Right renal cortex interstitium (tissue), 3 donors: ENCODE results near the gene ZNF385A. TPM values are rescaled to one million over a fixed set of nuclear protein-coding genes. Genes with fewer than 3 reads are reported as not detected.
"Not testable (repeated sequence)": the region's sequence is repeated elsewhere in the genome, so short reads cannot be mapped to it uniquely, and the experiment has no call there.

ENCODE experiments used
- DNase-seq, 3 donors: peaks; one replicate each; pipeline ENCODE4 v3.0.0-alpha.2; 2013; ENCODE audit warnings: low read depth in 3 of 3, low spot score in 2 of 3
- polyA plus RNA-seq, 3 donors: library from polyadenylated mRNA; unstranded; fragments of 120-200 nt; gene quantifications; one replicate each; pipeline ENCODE4 v1.2.1, GENCODE V29; 2013; ENCODE audit not compliant: insufficient read length in 3 of 3

The ZNF385A gene
- polyA plus RNA-seq, 3 donors: 8.1 to 10.1 (median 8.6) TPM

GRCh38 chr12:54333420-54334034 lies 51.0 kb downstream of the ZNF385A start:
- DNase-seq: no peak

DNA sequence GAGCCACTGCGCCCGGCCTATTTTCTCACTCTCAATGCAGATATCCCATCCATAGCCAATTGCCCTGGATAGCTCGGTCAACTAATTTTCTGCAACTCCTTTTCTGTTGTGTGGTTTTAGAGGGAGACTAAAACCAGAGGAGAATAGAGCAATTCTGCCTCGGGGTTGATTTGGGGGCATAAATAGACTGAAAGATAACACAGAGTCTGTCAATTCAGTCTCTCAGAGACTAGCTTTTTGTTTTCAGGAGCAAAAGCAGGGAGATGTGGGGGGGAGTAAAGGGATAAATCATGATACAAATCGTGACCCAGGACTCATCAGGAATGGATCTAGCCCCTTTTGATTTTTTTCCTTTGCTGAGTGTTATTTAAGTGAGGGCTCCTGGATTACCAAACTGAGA lies 53.1 kb downstream of the ZNF385A start:
- no peak for DNase-seq

DNA sequence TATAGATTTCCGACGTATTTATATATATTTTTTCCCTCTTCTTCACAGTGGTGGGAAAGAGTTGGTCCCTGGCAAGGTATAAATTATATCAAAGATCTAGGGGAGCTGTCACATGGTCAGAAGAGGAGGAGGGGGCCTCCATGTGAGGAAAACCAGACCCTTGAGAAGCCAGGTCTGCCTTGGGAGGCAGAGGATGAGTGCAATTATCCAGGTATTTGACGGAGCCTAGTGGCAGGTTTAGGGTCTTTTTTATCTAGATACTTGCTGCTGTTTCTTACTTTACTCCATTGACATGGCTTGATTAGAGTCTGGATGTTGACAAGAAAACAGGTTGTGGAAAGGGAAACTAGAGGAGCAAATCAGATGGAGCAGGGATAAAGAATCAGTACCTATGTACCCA lies 54.1 kb downstream of the ZNF385A start:
- no peak for DNase-seq

GRCh38 chr12:54329759-54330158 lies 54.8 kb downstream of the ZNF385A start:
- DNase-seq: no peak

GRCh38 chr12:54328595-54329337 lies 55.8 kb downstream of the ZNF385A start:
- no peak for DNase-seq

- not testable (repeated sequence) for DNase-seq
Observed at GRCh38 chr12:54325442-54326109, 59.0 kb downstream of the ZNF385A start.

- peak; percentile 97 to 99 (median 98) for DNase-seq
Observed at GRCh38 chr12:54324617-54325441, 59.7 kb downstream of the ZNF385A start, which contains the start of gene COPZ1. Gene COPZ1 (plus strand): TSS chr12:54325131. CDS start chr12:54325164, 33 bp downstream.

GRCh38 chr12:54321363-54321762 lies 63.2 kb downstream of the ZNF385A start:
- DNase-seq: no peak

Other genes starting within 250 kb of the ZNF385A start
- gene SMUG1, start 195.7 kb downstream of the ZNF385A start, polyA plus RNA-seq: 10 to 100 TPM; 30.5 to 34.2 (median 31.5) TPM
- 100 to 1,000 TPM; 118 to 129 (median 125) TPM for gene CBX5, start 104.6 kb downstream of the ZNF385A start, polyA plus RNA-seq
- 1,000 to 10,000 TPM; 3,483 to 4,465 (median 3,605) TPM for gene HNRNPA1, start 104.0 kb downstream of the ZNF385A start, polyA plus RNA-seq
- 1 to 10 TPM; 2.1 to 3.8 (median 3.4) TPM for gene NFE2, start 83.7 kb downstream of the ZNF385A start, polyA plus RNA-seq
- gene COPZ1, start 59.6 kb downstream of the ZNF385A start, polyA plus RNA-seq: 100 to 1,000 TPM; 242 to 260 (median 254) TPM
- gene GPR84, start 20.2 kb downstream of the ZNF385A start, polyA plus RNA-seq: under 1 TPM; 0.08 to 0.14 (median 0.11) TPM
- gene ITGA5, start 34.5 kb upstream of the ZNF385A start, polyA plus RNA-seq: 10 to 100 TPM; 38.1 to 40.6 (median 39.8) TPM
- gene GTSF1, start 88.9 kb upstream of the ZNF385A start, polyA plus RNA-seq: under 1 TPM in 2 of 3 donors, not detected in 1; 0.14 to 0.54 TPM
- 1 to 10 TPM; 3.6 to 4.4 (median 3.8) TPM for gene NCKAP1L, start 113.0 kb upstream of the ZNF385A start, polyA plus RNA-seq
- 1 to 10 TPM; 7.4 to 9.6 (median 7.4) TPM for gene PDE1B, start 164.9 kb upstream of the ZNF385A start, polyA plus RNA-seq
- 10 to 100 TPM; 47.1 to 58.2 (median 58.0) TPM for gene PPP1R1A, start 203.9 kb upstream of the ZNF385A start, polyA plus RNA-seq